NCI-H526 treated with DMSO at 0.1 percent for 48 hours (cell line): ENCODE results near the gene CCDC124.

Source experiments
- DNase-seq: peaks from one replicate; lab custom pipeline; 2025; lab: John Stamatoyannopoulos, UW

Gene CCDC124

GRCh38 chr19:17936379-17936778 is 3.6 kb downstream of the CCDC124 start:
- no peak for DNase-seq

GRCh38 chr19:17937371-17937900 is 4.6 kb downstream of the CCDC124 start:
- DNase-seq: no peak

- DNase-seq: no peak
Measured at GRCh38 chr19:17938092-17938845, 5.5 kb downstream of the CCDC124 start.

GRCh38 chr19:17942181-17942580 is 9.4 kb downstream of the CCDC124 start:
- no peak for DNase-seq

GRCh38 chr19:17942582-17943273 is 9.9 kb downstream of the CCDC124 start:
- DNase-seq: no peak

GRCh38 chr19:17943274-17944221 is 10.7 kb downstream of the CCDC124 start:
- no peak for DNase-seq

- DNase-seq: no peak
Measured at GRCh38 chr19:17944301-17944700, 11.5 kb downstream of the CCDC124 start.

GRCh38 chr19:17946965-17947784 is 14.4 kb downstream of the CCDC124 start:
- DNase-seq: no peak

- peak; percentile 76 for DNase-seq
Measured at GRCh38 chr19:17947815-17948513, 15.1 kb downstream of the CCDC124 start.

- DNase-seq: no peak
Measured at GRCh38 chr19:17948514-17948900, 15.7 kb downstream of the CCDC124 start.

GRCh38 chr19:17948931-17949930 is 16.4 kb downstream of the CCDC124 start:
- no peak for DNase-seq

GRCh38 chr19:17949956-17950309 is 17.1 kb downstream of the CCDC124 start:
- DNase-seq: no peak

- no peak for DNase-seq
Measured at GRCh38 chr19:17950310-17951156, 17.7 kb downstream of the CCDC124 start.

GRCh38 chr19:17951157-17951989 is 18.6 kb downstream of the CCDC124 start:
- no peak for DNase-seq

GRCh38 chr19:17951990-17952976 is 19.5 kb downstream of the CCDC124 start:
- no peak for DNase-seq

GRCh38 chr19:17953316-17953801 is 20.5 kb downstream of the CCDC124 start:
- DNase-seq: no peak
